NCI-H1436 treated with DMSO at 0.1 percent for 48 hours (cell line): ENCODE results near the gene UBE2O.
A peak's percentile ranks its signal among the peaks of the same experiment; 100 is the strongest.
"Not testable (repeated sequence)": the region's sequence is repeated elsewhere in the genome, so short reads cannot be mapped to it uniquely, and the experiment has no call there.

Experiments
- DNase-seq: peaks from one replicate; lab custom pipeline; 2025; lab: John Stamatoyannopoulos, UW

Gene UBE2O

DNA sequence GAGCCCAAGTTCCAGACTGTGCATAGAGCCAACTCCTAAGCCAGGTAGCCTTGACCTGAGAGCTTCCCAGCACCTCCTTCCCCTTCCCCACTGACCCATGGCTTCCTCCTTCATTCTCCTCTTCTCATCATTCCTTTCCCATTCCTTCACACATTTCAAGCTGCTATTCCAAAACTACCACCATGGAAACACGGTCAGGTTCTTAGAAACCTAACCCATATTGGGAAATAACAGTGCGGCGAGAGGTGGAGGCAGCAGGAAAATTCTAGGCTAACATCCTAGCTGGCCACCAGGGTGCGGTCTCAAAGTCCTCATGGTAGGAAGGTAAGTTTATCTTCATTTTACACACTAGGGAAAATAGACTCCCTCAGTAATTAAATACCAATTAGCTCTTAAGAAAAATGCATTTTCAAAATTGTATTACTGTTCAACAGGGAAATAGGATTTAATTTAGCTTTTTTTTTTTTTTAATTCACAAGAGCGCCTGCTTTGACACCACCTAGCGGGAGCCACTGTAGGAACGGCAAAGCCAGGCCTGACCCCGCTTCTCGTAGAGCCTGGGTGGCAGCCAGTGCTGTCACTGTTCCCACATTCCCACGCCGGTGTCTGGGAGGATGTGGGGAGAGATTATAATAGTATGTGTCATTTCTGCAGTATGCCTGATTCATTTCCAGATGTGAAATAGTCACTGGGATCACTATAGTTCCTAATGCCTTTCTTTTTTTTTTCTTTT, 82.5 kb downstream of the UBE2O start:
- no peak for DNase-seq

DNA sequence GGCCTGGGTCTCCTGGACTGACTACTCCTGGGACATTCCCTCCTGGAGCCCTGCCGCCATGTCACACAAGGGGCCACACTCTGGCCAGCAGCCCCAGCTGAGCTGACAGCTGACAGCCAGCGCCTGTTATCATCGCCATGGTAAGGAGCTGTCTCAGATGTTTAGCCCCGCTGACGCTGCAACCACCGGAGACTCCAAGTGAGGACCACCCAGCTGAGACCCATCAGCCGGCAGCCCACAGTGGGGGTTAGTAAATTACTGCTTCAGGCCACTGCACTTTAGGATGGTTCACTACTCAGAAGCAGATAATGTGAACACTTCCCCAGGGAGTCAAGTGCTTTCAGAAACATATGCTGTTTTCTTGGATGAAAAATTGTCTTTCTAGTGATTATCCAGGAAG, 83.1 kb downstream of the UBE2O start:
- DNase-seq = no peak

DNA sequence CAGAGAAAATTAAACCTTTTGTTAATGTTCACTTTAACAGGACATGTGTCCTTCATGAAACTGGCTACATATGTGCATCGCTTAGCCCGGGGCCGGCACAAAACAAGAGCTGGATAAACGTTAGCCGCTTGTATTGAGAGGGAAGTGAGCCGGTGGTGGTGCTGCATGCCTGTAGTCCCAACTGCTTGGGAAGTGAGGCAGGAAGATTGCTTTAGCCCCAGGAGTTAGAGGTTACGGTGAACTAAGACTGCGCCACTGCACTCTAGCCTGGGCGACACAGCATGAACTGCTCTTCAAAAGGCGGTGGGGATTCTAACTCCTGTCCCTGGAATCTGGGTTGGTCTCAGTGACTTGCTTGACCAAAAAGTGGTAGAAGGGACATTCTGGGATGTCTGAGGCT, 83.6 kb downstream of the UBE2O start:
- no peak for DNase-seq

DNA sequence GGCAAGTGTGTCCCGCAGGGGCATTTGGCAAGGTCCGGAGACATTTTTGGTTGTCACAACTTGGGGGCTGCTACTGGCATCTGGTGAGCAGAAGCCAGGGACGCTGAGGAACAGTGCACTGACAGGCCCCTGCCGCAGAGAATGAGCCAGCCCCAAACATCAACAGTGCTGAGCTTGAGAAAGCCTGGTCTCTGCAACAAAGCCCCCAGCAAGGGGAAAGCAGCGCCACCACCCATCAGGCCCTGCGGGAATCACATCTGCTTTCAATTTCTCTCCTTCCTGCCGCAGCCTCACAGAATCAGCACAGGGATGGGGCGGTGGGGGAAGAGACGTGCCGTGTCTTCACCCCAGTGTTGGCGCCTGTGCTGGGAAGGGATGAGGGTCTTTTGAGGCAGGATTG, 84.4 kb downstream of the UBE2O start:
- no peak for DNase-seq

- no peak for DNase-seq
Observed at GRCh38 chr17:76367642-76368041, 85.3 kb downstream of the UBE2O start.

GRCh38 chr17:76366247-76366646, 86.7 kb downstream of the UBE2O start:
- DNase-seq = no peak

DNA sequence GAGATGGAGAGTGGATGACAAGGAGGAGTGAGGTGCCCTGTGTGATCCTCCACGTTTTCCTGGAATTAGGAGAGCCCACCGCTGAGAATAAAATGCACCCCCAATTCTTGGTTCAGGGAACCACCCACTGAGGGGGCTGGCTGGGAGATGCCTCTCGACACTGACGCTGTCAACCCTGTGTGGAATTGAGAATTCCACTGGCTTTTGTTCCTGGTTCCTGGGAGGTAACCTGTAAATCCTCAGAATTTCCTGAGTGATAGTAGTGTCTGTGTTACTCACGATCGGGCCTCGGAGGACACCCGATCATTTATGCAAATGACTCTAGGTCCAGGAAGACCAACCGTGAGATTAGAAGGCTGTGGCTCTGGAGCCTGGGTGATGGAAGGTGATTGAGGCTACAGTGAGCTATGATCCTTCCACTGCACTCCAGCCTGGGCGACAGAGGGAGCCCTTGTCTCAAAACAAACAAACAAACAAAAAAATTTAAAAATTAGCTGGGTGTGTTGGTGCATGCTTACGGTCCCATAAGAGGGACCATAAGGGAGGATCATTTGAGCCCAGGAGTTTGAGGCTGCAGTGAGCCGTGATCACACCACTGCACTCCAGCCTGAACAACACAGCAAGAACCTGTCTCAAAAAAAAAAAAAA, 87.6 kb downstream of the UBE2O start:
- DNase-seq = no peak

- no peak for DNase-seq
Observed at GRCh38 chr17:76363107-76363842, 89.7 kb downstream of the UBE2O start.

DNA sequence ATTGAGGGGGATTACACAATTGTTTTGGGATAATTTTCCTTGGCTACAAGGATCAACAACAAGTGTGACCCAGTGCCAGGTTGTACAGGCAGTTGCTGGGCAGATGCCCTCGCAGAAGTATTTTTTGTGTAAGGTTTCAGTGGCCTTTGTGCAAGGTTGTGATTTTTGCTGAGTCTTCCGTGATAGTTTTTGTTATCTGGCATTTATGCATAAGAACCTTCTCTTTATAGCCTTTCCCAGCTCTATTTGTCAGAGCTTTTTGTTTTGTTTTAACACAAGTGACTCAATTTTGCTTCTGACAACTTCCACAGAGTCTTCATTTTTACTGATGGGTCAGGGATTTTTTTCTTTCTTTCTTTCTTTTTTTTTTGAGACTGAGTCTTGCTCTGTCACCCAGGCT, 92.5 kb downstream of the UBE2O start:
- DNase-seq = no peak

DNA sequence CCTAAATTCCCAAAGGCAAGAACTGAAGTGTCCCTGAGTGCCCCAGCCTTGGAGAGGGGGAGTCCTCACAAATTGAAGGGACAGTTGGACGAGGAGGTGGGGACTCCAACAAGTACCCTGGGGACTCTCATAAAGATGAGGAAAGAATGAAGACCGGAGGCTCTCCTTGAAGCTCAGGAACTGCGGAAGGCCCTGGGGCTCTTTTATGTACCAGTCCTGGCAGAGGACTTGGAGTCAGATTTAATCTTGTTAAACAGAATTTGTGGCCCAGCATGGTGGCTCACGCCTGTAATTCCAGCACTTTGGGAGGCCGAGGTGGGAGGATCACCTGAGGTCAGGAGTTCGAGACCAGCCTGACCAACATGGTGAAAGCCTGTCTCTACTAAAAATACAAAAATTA, 93.2 kb downstream of the UBE2O start:
- not testable (repeated sequence) for DNase-seq

GRCh38 chr17:76359375-76359774, 93.6 kb downstream of the UBE2O start:
- DNase-seq = no peak

- no peak for DNase-seq
Observed at GRCh38 chr17:76357597-76358158, 95.3 kb downstream of the UBE2O start.

GRCh38 chr17:76356803-76357456, 96.0 kb downstream of the UBE2O start:
- no peak for DNase-seq

- no peak for DNase-seq
Observed at GRCh38 chr17:76354747-76355310, 98.1 kb downstream of the UBE2O start.

DNA sequence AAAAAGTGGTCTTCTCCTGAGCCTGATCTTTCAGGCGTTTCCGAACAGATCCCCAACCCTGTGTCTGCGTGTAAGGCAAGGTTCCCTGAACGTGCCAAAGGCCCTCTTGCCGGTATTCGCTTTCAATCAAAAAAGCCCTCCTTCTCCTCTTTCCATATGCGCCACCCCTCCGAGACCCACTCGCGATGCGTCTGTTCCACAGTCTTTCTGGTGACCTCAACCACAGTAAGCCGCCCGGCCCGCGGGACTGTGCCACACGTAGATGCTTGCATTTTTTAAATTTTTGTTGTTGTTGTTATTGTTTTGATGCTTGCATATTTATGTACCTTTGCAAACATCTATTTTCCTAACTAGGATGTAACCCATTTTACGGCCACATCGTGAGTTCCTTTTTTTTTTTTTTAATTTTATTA, 98.6 kb downstream of the UBE2O start:
- DNase-seq = no peak

- DNase-seq = peak; percentile 88
Observed at GRCh38 chr17:76353599-76354316, 99.2 kb downstream of the UBE2O start, which contains the start of gene PRPSAP1. PRPSAP1 (minus strand) TSS chr17:76353916; CDS start chr17:76353703, 213 bp downstream.

- no peak for DNase-seq
Observed at GRCh38 chr17:76353004-76353598, 99.9 kb downstream of the UBE2O start.

DNA sequence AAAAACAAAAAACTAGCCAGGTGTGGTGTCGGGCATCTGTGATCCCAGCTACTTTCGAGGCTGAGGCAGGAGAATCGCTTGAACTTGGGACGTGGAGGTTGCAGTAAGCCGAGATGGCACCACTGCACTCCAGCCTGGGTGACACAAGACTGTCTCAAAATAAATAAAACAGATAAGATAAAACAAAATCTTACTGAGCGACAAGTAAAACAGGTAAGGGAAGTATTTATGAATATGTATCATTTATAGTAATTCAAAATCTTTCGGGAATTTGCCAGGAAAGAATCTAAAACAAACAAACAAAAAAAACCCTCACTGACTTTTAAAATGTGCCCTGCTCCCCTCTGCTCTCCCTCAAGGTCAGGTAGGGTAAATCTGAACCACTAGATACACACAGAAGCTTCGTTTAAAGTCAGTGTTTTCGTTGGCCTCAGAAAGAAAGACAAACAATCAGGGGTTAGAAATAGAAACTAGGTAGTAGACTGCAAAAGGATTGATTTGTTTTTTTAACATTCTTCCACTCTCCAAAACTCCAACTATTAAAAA, 101.4 kb downstream of the UBE2O start:
- DNase-seq = no peak

DNA sequence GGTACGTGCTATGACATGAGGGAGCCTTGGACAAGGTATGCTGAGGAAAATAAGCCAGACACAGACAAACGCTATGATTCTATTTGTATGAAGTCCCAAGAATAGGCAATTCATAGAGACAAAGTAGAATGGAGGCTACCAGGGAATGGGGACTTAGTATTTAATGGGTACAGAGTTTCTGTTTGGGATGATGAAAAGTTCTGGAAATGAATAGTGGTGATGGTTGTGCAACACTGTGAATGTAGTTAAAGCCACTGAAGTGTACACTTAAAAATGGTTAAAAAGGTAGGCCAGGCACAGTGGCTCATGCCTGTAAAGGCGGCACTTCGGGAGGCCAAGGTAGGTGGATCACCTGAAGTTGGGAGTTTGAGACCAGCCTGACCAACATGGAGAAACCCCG, 102.5 kb downstream of the UBE2O start:
- DNase-seq = no peak

- not testable (repeated sequence) for DNase-seq
Observed at GRCh38 chr17:76346936-76347335, 106.0 kb downstream of the UBE2O start.
